ENCODE data around the gene ENPP4.
"Not testable (repeated sequence)": the region's sequence is repeated elsewhere in the genome, so short reads cannot be mapped to it uniquely, and the experiment has no call there.

ENPP4 gene

GRCh38 chr6:46129629-46130511 lies at the start of gene ENPP4:
TSS of gene ENPP4 (plus strand) at chr6:46129989. CDS start at chr6:46139584, 9,595 bp downstream.
- DNase-seq (ENCODE audit: low spot score) = peak; percentile 95

- no peak for DNase-seq (ENCODE audit: low spot score)
These were observed 49.7 kb upstream of the ENPP4 start for GRCh38 chr6:46080111-46080510.

- DNase-seq (ENCODE audit: low spot score) = not testable (repeated sequence)
These were observed 44.1 kb upstream of the ENPP4 start for GRCh38 chr6:46085688-46086087.

- DNase-seq (ENCODE audit: low spot score) = peak; percentile 48
These were observed 39.4 kb upstream of the ENPP4 start for GRCh38 chr6:46090115-46091079.

GRCh38 chr6:46091080-46091478 lies 38.7 kb upstream of the ENPP4 start:
- DNase-seq (ENCODE audit: low spot score) = no peak

GRCh38 chr6:46095251-46095650 lies 34.5 kb upstream of the ENPP4 start:
- no peak for DNase-seq (ENCODE audit: low spot score)

- no peak for DNase-seq (ENCODE audit: low spot score)
These were observed 32.4 kb upstream of the ENPP4 start for GRCh38 chr6:46097366-46097765.

GRCh38 chr6:46098678-46099077 lies 31.1 kb upstream of the ENPP4 start:
- DNase-seq (ENCODE audit: low spot score) = no peak

GRCh38 chr6:46099952-46100351 lies 29.8 kb upstream of the ENPP4 start:
- no peak for DNase-seq (ENCODE audit: low spot score)

GRCh38 chr6:46102123-46102522 lies 27.7 kb upstream of the ENPP4 start:
- DNase-seq (ENCODE audit: low spot score) = no peak

GRCh38 chr6:46103441-46104115 lies 26.2 kb upstream of the ENPP4 start:
- no peak for DNase-seq (ENCODE audit: low spot score)

- DNase-seq (ENCODE audit: low spot score) = no peak
These were observed 25.6 kb upstream of the ENPP4 start for GRCh38 chr6:46104209-46104608.

GRCh38 chr6:46105568-46105967 lies 24.2 kb upstream of the ENPP4 start:
- no peak for DNase-seq (ENCODE audit: low spot score)

GRCh38 chr6:46113370-46113769 lies 16.4 kb upstream of the ENPP4 start:
- DNase-seq (ENCODE audit: low spot score) = no peak

- DNase-seq (ENCODE audit: low spot score) = no peak
These were observed 14.2 kb upstream of the ENPP4 start for GRCh38 chr6:46115634-46116033.

GRCh38 chr6:46116289-46116688 lies 13.5 kb upstream of the ENPP4 start:
- DNase-seq (ENCODE audit: low spot score) = no peak

- DNase-seq (ENCODE audit: low spot score) = no peak
These were observed 11.6 kb upstream of the ENPP4 start for GRCh38 chr6:46118157-46118556.

- DNase-seq (ENCODE audit: low spot score) = no peak
These were observed 11.0 kb upstream of the ENPP4 start for GRCh38 chr6:46118836-46119235.

GRCh38 chr6:46119679-46120078 lies 10.1 kb upstream of the ENPP4 start:
- DNase-seq (ENCODE audit: low spot score) = not testable (repeated sequence)

GRCh38 chr6:46128476-46128875 lies 1.3 kb upstream of the ENPP4 start:
- DNase-seq (ENCODE audit: low spot score) = no peak

GRCh38 chr6:46129291-46129628 lies 529 bp upstream of the ENPP4 start:
- peak; percentile 9 for DNase-seq (ENCODE audit: low spot score)

GRCh38 chr6:46130666-46131065 lies 877 bp downstream of the ENPP4 start:
- no peak for DNase-seq (ENCODE audit: low spot score)
